Hepatocyte (in vitro differentiated cells): ENCODE measurements around the gene NBAS.

ENCODE experiments used
- CTCF ChIP-seq: fragments of 200-600 bp; sonication (generic); IDR thresholded peaks from 2 replicates; pipeline ENCODE4 v1.5.1; 2016; ENCODE audit warnings: antibody characterized with exemption, mild to moderate bottlenecking; ENCODE audit not compliant: poor library complexity
- EZH2 ChIP-seq: fragments of 200-600 bp; sonication (generic); IDR thresholded peaks from 2 replicates; pipeline ENCODE4 v1.6.1; 2016; ENCODE audit warnings: antibody characterized with exemption, mild to moderate bottlenecking, borderline replicate concordance
- EZH2phosphoT487 ChIP-seq: fragments of 200-600 bp; sonication (generic); IDR thresholded peaks from one replicate; pipeline ENCODE4 v1.6.1; 2018; ENCODE audit warnings: antibody characterized with exemption, mild to moderate bottlenecking, low read depth, moderate library complexity; ENCODE audit not compliant: unreplicated experiment, severe bottlenecking

GRCh38 chr2:15122915-15123314, 438.2 kb downstream of the NBAS start:
- no peak for TF ChIP-seq EZH2
- no peak for TF ChIP-seq CTCF
- TF ChIP-seq EZH2phosphoT487: no peak
